ENCODE data around the gene FOLR1.

DNA sequence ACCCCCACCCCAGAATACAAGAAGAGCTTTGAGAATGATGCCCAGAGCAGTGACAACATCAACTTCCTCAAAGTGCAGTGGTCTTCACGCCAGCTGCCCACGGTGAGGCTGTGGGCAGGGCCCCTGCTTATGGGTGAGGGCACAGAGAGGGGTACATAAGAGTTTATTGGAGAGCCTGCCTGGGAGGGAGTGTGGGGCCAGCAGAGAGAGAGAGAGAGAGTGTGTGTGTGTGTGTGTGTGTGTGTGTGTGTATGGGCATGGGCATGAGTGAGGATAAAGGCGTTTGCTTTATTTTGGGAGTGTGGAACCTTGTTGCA is 42.5 kb downstream of the FOLR1 start:
- TF ChIP-seq POLR2A (IDR thresholded peaks at IDR 0.05; ENCODE audit: borderline replicate concordance, extremely low read depth, insufficient read depth, insufficient read length): no peak
- no peak for TF ChIP-seq RAD21 (IDR thresholded peaks at IDR 0.05; ENCODE audit: low read depth)
- TF ChIP-seq SRF (IDR thresholded peaks at IDR 0.05; ENCODE audit: low read depth): no peak
- TF ChIP-seq, protein P1, sequence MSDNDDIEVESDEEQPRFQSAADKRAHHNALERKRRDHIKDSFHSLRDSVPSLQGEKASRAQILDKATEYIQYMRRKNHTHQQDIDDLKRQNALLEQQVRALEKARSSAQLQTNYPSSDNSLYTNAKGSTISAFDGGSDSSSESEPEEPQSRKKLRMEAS (IDR thresholded peaks at IDR 0.05): no peak
- TF ChIP-seq, protein P2, sequence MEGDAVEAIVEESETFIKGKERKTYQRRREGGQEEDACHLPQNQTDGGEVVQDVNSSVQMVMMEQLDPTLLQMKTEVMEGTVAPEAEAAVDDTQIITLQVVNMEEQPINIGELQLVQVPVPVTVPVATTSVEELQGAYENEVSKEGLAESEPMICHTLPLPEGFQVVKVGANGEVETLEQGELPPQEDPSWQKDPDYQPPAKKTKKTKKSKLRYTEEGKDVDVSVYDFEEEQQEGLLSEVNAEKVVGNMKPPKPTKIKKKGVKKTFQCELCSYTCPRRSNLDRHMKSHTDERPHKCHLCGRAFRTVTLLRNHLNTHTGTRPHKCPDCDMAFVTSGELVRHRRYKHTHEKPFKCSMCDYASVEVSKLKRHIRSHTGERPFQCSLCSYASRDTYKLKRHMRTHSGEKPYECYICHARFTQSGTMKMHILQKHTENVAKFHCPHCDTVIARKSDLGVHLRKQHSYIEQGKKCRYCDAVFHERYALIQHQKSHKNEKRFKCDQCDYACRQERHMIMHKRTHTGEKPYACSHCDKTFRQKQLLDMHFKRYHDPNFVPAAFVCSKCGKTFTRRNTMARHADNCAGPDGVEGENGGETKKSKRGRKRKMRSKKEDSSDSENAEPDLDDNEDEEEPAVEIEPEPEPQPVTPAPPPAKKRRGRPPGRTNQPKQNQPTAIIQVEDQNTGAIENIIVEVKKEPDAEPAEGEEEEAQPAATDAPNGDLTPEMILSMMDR (IDR thresholded peaks at IDR 0.05 in 2 of 3, conservative IDR thresholded peaks at IDR 0.05 in 1 of 3; ENCODE audit: borderline replicate concordance in 1 of 3, insufficient read depth in 1 of 3, low read depth in 2 of 3, low read length in 2 of 3): no peak
- no peak for TF ChIP-seq EZH2 (IDR thresholded peaks at IDR 0.05)
- no peak for TF ChIP-seq JUND (IDR thresholded peaks at IDR 0.05)

Data from HCT116 (cell line).